BLaER1 treated with 17β-estradiol and CSF1 and Interleukin-3, amounts not matched to agents 10 nM and 100 nM (cell line): Measurements from ENCODE around the gene GRK4.
"Not testable (repeated sequence)": the region's sequence is repeated elsewhere in the genome, so short reads cannot be mapped to it uniquely, and the experiment has no call there.

Experiments used
- H3K27ac ChIP-seq, 11 experiments: shearing (Covaris generic); formaldehyde crosslinking; 2 replicates each; pipeline ENCODE4 v1.8.1; 2022
- H3K27me3 ChIP-seq, 11 experiments: shearing (Covaris generic); formaldehyde crosslinking; 2 replicates each; pipeline ENCODE4 v1.8.1; 2022
- H3K36me3 ChIP-seq, 11 experiments: shearing (Covaris generic); formaldehyde crosslinking; 2 replicates each; pipeline ENCODE4 v1.8.1; 2022
- H3K4me1 ChIP-seq, 10 experiments: shearing (Covaris generic); formaldehyde crosslinking; 2 replicates each; pipeline ENCODE4 v1.8.1; 2022
- H3K4me2 ChIP-seq, 11 experiments: shearing (Covaris generic); formaldehyde crosslinking; 2 replicates each; pipeline ENCODE4 v1.8.1; 2022
- H3K4me3 ChIP-seq, 10 experiments: shearing (Covaris generic); formaldehyde crosslinking; 2 replicates each; pipeline ENCODE4 v1.8.1; 2022
- H3K9ac ChIP-seq, 11 experiments: shearing (Covaris generic); formaldehyde crosslinking; 2 replicates each; pipeline ENCODE4 v1.8.1; 2022
- H3K9me3 ChIP-seq, 11 experiments: shearing (Covaris generic); formaldehyde crosslinking; replicated peaks in 1 of 11; 2 replicates each; pipeline ENCODE4 v1.8.1; 2022
- H4K20me1 ChIP-seq, 11 experiments: shearing (Covaris generic); formaldehyde crosslinking; 2 replicates each; pipeline ENCODE4 v1.8.1; 2022
- Cebpa-rat ChIP-seq, 11 experiments: shearing (Covaris generic); IDR thresholded peaks; 2 replicates each; pipeline ENCODE4 v1.8.1; 2022

Gene GRK4

DNA sequence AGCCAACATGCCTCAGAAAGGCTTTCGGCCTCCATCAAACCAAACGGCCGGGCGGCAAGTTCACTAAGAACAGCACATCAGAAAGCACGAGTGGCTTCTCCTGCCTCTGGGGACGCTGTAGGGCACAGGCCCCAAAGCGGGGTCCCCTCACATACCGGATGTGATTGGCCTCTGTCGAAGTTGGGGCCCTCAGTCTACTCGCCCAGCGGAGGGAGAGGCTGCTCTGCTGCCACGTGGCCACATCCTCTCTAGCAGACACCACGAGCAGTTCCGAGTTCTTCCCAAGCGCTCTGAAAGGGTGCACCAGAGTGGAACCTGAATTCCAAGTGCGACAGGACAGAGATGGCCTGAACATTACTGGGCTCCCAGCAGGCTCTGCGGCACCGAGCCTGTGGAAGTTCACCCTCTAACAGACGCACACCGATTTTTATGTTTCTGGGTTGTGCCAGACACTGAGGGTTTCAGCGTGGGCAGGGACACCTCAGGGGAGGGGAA is 21.3 kb upstream of the GRK4 start:
- Histone ChIP-seq H3K27me3 (no peaks in the 10 kb centered on the region), H3K9me3 (no peaks in the 10 kb centered on the region), H3K36me3 (peaks cover 98 to 100% (median 100%) of the 10 kb centered on the region in 11 experiments), H3K4me2 (peak overlapping the region in 2 of 11 experiments; percentile 14 to 18; a peak in 1 of 22 replicates), H3K4me1 (peaks cover 10 to 46% (median 21%) of the 10 kb centered on the region in 10 experiments), H3K27ac (peak overlapping the region in 2 of 11 experiments; percentile 15 to 37; a peak in 4 of 22 replicates), H3K4me3 (no peak overlapping the region), H4K20me1 (peaks cover 7 to 100% (median 96%) of the 10 kb centered on the region in 11 experiments; a peak in 21 of 22 replicates), H3K9ac (peak overlapping the region in 6 of 11 experiments; percentile 4 to 46 (median 20); a peak in 6 of 22 replicates)
- TF ChIP-seq Cebpa-rat (IDR thresholded peaks at IDR 0.05), result no peak

DNA sequence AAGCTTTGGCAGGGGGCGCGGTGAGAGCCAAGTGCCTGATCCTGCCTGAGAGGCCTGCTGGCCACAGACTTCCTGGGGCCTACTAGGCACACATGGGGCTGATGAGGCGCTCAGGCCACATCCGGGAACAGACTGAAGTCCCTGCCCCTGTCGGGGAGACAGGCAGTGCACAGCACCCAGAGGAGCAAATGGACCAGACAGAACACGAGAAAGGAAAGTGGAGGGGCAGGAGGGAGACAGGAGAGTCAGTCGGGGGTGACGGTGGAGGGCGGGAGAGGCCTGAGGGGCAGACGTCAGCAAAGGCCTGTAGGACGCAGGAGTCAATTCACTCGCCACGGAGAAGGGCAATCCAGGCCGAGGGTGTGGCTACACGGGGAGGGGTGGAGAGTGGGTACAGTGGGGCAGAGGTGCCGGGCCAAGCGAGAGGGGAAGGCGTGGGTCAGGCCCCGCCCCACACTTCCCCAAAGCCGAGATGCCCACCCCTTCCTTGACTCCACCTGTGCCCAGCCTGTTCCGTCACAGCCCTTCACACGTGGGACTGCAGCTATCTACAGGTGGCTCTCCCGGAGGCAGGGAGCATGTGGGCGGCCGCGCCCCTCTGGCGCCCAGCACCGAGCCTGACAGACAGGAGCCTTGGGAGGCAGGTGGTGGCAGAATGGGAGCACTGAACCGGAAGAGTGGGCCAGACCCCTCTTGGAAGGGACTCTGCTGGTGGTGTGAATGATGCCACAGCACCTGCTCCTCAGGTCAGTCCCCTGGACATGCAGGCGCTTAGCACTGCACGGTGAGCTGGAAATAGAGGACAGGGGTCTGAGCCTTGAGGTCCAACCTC is 20.6 kb upstream of the GRK4 start:
- Histone ChIP-seq H3K36me3 (peaks cover 98 to 100% (median 100%) of the 10 kb centered on the region in 11 experiments), H3K27me3 (no peaks in the 10 kb centered on the region), H3K4me3 (no peak overlapping the region), H4K20me1 (peaks cover 4 to 100% (median 96%) of the 10 kb centered on the region in 11 experiments; a peak in 21 of 22 replicates), H3K4me1 (peaks cover 4 to 40% (median 14%) of the 10 kb centered on the region in 10 experiments; a peak in 19 of 20 replicates), H3K9ac (peak overlapping the region in 6 of 11 experiments; percentile 4 to 46 (median 20); a peak in 5 of 22 replicates), H3K4me2 (peak overlapping the region in 2 of 11 experiments; percentile 14 to 18; a peak in 2 of 22 replicates), H3K9me3 (no peaks in the 10 kb centered on the region), H3K27ac (peak overlapping the region in 2 of 11 experiments; percentile 15 to 37; a peak in 3 of 22 replicates)
- no peak for TF ChIP-seq Cebpa-rat (IDR thresholded peaks at IDR 0.05)

DNA sequence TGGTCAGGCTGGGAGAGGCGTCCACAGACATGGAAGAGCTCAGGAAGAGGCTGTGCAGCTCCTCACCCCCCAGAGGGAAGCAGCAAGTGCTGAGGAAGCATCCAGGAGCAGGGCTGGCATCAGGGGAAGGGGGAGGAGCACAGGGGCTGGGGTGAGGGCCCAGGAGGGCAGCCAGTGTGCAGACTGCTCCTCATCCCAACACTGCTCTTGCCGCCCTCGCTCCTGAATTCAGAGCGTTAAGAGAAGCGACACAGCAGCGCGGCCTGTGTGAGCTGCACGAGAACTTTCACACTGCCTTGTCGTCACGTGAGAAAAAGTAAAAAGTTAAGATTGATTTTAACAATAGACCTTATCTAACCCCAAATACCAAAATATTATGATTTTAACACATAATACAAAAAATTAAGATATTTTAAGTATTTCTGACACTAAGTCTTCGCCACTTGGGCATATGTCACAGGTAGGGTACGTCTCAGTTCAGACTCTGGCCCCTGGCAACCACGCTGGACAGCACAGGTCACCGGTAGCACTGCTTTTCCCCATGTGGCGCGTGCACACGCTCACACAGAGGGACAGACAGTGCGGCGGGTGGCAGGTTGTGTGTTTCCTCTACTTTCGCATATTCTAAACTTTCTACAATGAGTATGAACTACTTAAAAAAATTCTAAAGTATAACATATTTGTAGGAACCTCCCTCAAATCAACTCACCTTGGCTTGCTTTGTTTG is 19.8 kb upstream of the GRK4 start:
- Histone ChIP-seq H3K36me3 (peaks cover 99 to 100% (median 100%) of the 10 kb centered on the region in 11 experiments), H3K27ac (no peak overlapping the region)

DNA sequence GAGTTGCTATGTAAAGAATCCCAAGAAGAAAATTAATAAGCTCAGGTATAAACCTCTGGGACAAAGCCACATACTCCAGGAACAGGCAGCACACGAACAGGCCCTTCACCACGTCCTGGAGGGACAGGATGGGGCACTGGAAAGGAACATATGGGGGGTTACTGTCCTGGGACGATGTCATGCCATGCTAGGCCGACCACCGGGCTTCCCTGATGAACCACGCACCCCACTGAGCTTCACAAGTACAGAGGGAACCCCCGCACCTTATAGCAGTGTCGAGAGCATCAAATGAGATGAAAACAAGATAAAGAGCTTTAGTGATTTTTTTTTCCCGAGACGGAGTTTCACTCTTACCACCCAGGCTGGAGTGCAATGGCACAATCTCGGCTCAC is 19.3 kb upstream of the GRK4 start:
- H3K4me2 ChIP-seq, result no peak overlapping the region
- TF ChIP-seq Cebpa-rat (IDR thresholded peaks at IDR 0.05), result no peak
- H3K4me1 ChIP-seq, result peaks cover 0 to 27% (median 10%) of the 10 kb centered on the region in 10 experiments; a peak in 11 of 20 replicates
- peaks cover 97 to 100% (median 100%) of the 10 kb centered on the region in 11 experiments for H3K36me3 ChIP-seq
- peaks cover 7 to 100% (median 98%) of the 10 kb centered on the region in 11 experiments; a peak in 21 of 22 replicates for H4K20me1 ChIP-seq
- no peaks in the 10 kb centered on the region for H3K9me3 ChIP-seq
- H3K27me3 ChIP-seq, result no peaks in the 10 kb centered on the region
- H3K4me3 ChIP-seq, result no peak overlapping the region
- no peak overlapping the region for H3K27ac ChIP-seq
- H3K9ac ChIP-seq, result 0 out of 22 replicates have a peak overlapping the region, but pooled peaks of 1 of the 11 experiments have one; percentile 26

More for the DNA sequence above, 19.8 kb upstream of the GRK4 start:
- H3K9ac ChIP-seq, result peak overlapping the region in 2 of 11 experiments; percentile 11 to 26; a peak in 1 of 22 replicates
- no peak overlapping the region for H3K4me3 ChIP-seq
- no peak overlapping the region; a peak in 1 of 22 replicates for H3K4me2 ChIP-seq
- no peaks in the 10 kb centered on the region for H3K9me3 ChIP-seq
- H4K20me1 ChIP-seq, result peaks cover 4 to 100% (median 96%) of the 10 kb centered on the region in 11 experiments; a peak in 21 of 22 replicates
- no peaks in the 10 kb centered on the region for H3K27me3 ChIP-seq
- TF ChIP-seq Cebpa-rat (IDR thresholded peaks at IDR 0.05), result no peak
- peaks cover 0 to 33% (median 10%) of the 10 kb centered on the region in 10 experiments; a peak in 12 of 20 replicates for H3K4me1 ChIP-seq

DNA sequence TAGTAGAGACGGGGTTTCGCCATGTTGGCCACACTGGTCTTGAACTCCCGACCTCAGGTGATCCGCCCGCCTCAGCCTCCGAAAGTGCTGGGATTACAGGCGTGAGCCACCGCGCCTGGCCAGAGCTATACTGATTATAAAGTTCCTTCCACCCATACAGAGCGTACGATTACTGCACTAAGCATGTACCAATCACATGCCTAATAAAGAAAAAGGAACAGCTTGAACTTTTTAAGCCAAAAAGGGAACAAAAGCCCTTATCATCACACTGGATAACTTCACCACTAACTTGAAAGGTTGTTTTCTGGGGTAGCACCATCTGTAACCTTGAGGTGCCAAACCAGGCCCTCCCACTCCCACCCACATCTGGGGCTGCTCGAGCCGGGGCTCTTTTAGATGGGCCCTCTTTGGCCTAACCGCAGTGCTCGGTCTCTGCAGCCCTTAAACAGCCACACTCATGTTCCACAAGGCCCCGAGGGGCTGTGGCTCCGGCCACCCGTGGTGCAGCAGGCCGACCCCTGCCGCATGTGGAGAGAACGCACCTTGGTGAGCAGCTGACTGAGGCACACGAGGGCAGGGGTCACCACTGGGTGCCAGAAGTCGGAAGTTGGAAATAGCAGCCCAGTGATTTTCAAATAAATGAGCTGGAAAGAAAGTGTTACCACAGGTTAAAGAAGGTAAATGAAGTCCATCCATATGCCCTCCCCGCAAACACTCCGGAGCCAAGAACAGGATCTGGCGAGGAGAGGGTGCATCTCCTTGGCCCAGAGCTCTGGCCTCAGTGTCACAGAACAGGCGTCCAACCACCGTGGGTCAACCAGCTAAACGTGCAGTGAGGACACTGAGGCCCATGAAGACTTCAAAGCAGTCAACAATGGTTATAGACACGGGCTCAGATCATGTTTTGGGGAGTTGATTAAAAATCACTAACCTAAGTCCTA is 18.5 kb upstream of the GRK4 start:
- Histone ChIP-seq H3K27me3 (no peaks in the 10 kb centered on the region), H3K4me2 (no peak overlapping the region), H3K4me1 (peaks cover 0 to 20% (median 10%) of the 10 kb centered on the region in 10 experiments; a peak in 11 of 20 replicates), H3K9ac (no peak overlapping the region), H3K9me3 (no peaks in the 10 kb centered on the region), H4K20me1 (peaks cover 6 to 100% (median 98%) of the 10 kb centered on the region in 11 experiments; a peak in 21 of 22 replicates), H3K27ac (no peak overlapping the region), H3K36me3 (peaks cover 97 to 100% (median 100%) of the 10 kb centered on the region in 11 experiments), H3K4me3 (no peak overlapping the region)
- no peak for TF ChIP-seq Cebpa-rat (IDR thresholded peaks at IDR 0.05)

DNA sequence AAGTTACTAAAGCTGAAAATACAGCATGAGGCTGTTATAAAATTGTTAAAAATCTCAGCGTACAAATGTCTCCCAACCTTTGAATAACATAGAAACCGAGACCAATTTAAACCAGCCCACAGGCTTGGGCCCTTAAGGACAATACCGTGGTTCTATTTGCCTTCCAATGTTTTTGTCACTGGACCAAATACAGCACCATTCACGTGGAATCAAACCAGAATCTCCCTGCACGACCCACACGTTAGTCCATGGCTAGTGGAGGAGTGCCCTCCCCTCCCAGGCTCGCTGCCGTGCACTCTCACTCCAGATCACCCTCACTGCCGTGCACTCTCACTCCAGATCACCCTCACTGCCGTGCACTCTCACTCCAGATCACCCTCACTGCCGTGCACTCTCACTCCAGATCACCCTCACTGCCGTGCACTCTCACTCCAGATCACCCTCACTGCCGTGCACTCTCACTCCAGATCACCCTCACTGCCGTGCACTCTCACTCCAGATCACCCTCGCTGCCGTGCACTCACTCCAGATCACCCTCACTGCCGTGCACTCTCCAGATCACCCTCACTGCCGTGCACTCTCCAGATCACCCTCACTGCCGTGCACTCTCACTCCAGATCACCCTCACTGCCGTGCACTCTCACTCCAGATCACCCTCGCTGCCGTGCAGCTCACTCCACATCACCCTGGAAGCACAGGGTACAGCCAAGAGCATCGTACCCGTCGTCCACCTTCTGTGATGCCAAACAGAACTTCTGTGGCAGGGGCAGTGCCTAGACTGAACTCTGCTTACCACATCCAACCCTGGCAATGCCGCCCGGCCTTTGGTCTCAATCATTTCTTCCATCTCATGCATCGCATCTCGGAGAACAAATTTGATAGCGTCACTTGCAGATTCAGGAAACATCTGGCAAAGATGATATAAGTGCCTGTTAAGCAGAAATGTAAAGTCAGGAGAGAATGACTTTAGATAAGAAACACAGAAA is 17.5 kb upstream of the GRK4 start:
- H4K20me1 ChIP-seq, result peaks cover 3 to 100% (median 98%) of the 10 kb centered on the region in 11 experiments; a peak in 21 of 22 replicates
- H3K9ac ChIP-seq, H3K4me3 ChIP-seq, H3K27ac ChIP-seq, H3K4me2 ChIP-seq, H3K9me3 ChIP-seq, H3K27me3 ChIP-seq: not testable (repeated sequence)
- peaks cover 0 to 20% (median 10%) of the 10 kb centered on the region in 10 experiments; a peak in 11 of 20 replicates for H3K4me1 ChIP-seq
- H3K36me3 ChIP-seq, result peaks cover 97 to 100% (median 100%) of the 10 kb centered on the region in 11 experiments
